GM12872 (cell line): Measurements from ENCODE around the gene CACHD1.

Experiments
- TF ChIP-seq, protein P1 (sequence below): IDR thresholded peaks from 3 replicates; pipeline ENCODE4 v1.5.1; 2011; ENCODE audit warnings: low read depth, mild to moderate bottlenecking, low read length, moderate library complexity; ENCODE audit not compliant: insufficient read depth

The CACHD1 gene

DNA sequence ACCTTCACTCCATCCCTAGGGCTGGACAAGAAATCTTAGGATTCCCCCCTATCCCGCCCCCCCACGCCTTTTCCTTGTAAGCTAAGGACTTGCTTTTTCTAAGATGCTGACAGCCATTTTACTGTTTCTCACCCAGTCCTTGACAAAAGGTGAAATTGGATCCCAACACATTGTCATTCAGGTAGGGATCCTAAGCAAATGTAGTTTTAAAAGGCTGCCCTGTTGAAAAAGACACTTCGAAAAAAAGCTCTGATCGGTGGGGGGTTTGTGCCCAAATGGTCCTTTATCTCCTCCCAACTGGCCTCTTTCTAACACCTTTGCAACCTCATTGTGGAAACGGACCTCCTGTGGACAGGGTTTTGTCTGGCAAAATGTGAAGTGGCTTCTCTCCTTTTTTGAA is 2.9 kb downstream of the CACHD1 start:
- TF ChIP-seq, protein P1, sequence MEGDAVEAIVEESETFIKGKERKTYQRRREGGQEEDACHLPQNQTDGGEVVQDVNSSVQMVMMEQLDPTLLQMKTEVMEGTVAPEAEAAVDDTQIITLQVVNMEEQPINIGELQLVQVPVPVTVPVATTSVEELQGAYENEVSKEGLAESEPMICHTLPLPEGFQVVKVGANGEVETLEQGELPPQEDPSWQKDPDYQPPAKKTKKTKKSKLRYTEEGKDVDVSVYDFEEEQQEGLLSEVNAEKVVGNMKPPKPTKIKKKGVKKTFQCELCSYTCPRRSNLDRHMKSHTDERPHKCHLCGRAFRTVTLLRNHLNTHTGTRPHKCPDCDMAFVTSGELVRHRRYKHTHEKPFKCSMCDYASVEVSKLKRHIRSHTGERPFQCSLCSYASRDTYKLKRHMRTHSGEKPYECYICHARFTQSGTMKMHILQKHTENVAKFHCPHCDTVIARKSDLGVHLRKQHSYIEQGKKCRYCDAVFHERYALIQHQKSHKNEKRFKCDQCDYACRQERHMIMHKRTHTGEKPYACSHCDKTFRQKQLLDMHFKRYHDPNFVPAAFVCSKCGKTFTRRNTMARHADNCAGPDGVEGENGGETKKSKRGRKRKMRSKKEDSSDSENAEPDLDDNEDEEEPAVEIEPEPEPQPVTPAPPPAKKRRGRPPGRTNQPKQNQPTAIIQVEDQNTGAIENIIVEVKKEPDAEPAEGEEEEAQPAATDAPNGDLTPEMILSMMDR = no peak

DNA sequence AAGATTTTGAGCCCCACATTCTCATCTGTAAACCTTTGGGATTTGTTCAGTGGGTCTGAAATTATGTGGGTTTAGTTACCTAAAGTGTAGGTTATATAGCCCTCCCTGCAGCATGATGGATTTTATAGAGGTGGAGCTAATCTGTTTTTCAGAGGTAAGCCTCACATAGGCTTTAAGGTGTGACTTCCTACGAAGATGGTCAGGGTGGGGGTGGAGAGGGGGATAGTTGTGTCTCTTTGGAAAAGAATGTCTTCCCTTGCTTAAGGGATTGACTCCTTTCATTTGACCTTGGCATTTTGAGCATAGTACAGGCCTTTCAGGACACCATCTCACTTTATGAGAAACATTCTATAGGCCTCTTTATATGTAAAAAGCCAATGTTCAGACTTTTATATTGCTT is 3.4 kb downstream of the CACHD1 start:
- TF ChIP-seq, protein P1 = no peak

DNA sequence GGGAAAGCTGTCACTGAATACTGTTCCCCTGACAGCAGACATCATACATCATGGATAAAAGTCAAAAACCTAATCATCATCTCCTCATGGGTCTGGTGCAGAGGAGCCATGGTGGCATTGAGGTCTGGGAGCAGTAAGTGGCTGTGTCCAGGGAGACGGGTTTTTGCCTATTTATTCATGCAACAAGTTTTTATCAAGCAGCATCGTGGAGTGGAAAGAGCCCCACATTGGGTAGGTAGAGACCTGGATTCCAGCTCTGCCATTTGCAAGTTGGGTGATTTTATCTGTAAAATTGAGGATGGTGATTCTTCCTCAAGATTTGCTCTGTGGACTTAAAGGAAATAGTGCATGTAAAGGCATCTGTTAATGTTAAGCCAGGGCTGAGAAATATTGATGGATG is 4.2 kb downstream of the CACHD1 start:
- TF ChIP-seq, protein P1 = no peak

DNA sequence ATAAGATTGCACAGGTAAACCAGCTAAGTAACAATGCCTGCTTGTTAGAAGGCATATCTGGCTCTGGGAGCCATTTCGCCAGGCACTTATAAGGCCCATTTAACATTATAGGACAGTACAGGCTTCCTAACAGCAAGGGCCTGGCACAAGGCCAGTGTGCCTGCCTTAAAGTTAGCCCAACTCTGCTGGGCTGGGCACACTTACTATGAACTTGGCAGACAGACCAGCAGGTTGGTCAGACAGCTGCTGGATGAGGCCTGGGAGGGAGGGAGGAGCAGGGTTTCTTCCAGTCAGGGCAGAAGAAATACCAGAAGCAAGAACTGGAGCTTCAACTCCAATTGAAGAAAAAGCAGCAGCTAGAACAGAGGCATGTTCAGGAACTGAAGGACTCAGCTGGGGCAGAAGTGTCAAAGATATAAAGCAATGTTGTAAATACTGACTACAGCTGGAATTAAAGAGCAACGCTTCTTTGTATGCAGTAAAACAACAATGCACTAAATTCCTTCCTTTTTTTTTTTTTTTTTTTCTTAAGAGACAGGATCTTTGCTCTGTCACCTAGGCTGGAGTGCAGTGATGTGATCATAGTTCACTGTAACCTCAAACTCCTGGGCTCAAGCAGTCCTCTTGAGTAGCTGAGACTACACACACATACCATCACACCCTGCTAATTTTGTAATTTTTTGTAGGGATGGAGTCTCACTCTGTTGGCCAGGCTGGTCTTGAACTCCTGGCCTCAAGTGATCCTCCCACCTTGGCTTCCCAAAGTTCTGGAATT is 4.9 kb downstream of the CACHD1 start:
- TF ChIP-seq, protein P1 = no peak

GRCh38 chr1:64476251-64476952 is 6.5 kb downstream of the CACHD1 start:
- TF ChIP-seq, protein P1 = no peak

DNA sequence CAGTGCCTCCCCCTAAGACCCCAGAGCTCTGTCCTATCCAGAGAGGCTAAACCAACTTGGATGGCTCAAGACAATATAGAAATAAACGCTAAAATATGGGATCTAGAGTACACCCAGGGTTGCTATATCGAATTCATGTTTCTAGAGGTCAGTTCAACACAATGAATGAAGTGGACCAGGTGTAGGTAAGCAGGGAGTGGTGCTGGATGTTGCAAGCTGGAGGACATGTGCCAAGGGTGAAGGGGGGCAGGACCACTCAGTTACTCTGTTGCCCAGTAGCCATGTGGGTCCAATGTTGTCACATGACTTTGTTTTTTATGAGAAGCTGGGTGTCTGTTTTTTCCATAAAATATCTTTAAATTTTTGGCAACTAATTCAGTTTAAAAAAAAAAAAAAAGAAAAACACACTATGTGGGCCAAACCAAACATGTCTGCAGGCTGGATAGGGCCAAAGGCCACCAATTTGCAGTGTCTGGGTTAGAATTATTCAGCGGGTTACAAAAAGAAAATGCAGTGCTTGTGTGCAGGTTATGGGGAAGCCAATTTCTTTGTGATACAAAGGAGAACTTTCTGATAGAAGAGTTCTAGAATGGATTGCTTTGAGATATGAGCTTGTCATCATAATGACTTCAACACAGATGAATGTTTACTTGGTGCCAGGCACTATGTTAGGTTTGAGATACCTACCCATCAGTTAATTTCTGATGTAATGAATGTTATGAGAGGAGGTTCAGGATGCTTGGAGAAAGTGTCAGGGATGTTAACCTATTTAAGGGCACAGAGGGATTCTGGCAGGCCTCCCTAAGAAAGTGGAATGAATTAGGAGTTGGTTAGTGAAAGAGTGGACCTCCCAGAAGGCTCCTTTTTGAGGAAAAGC is 8.9 kb downstream of the CACHD1 start:
- TF ChIP-seq, protein P1 = no peak

- TF ChIP-seq, protein P1 = no peak
Measured at GRCh38 chr1:64479874-64480273, 9.9 kb downstream of the CACHD1 start.
